NCI-H1417 treated with DMSO at 0.1 percent for 48 hours (cell line): ENCODE results near the gene EHBP1.
"Not testable (repeated sequence)": the region's sequence is repeated elsewhere in the genome, so short reads cannot be mapped to it uniquely, and the experiment has no call there.

Experiments used
- DNase-seq: peaks from one replicate; lab custom pipeline; 2025; lab: John Stamatoyannopoulos, UW

The EHBP1 gene

DNA sequence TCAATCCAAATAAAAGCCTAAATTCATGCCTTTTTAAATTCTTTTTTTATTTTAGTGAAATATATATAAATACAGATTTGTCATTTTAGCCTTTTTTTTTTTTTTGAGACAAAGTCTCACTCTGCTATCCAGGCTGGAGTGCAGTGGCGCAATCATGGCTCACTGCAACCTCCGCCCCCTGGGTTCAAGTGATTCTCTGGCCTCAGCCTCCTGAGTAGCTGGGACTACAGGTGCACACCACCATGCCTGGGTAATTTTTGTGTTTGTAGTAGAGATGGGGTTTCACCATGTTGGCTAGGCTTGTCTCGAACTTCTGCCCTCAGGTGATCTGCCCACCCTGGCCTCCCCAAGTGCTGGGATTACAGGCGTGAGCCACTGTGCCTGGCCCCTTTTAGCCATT is 368.9 kb downstream of the EHBP1 start:
- DNase-seq = not testable (repeated sequence)

DNA sequence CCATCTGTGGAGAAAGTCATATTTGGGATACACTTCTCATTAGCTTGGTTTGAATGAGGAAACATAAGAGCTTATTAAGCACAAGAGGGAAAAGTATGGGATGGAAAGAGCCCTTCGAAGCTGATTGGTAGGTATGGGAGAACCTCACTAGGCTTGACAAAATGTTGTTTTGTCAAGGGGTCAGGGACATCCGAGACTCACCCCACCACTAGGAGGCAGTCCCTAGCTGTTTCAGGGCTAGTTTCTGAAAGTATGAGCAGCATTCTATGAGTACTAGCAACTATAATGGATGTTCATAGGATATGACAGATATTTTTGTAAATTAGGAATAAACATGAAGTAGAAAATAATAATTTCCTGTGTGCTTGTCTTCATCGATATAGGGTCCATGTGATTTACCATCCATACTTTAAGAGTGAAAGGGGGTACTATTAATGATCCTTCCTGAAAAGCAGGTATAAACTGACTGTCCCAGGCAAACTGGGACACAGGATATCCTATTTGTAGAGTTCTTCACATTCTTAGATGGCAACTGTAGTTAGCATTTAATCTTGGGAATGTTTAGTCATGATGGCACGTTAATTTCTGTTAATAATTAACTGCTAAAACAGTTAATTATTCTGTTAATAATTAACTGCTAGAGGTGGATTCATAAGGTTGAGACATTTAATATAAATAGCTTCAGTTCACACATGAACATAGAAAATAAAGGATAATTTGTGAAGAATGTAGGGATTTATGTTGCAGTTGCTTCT is 373.5 kb downstream of the EHBP1 start:
- no peak for DNase-seq

DNA sequence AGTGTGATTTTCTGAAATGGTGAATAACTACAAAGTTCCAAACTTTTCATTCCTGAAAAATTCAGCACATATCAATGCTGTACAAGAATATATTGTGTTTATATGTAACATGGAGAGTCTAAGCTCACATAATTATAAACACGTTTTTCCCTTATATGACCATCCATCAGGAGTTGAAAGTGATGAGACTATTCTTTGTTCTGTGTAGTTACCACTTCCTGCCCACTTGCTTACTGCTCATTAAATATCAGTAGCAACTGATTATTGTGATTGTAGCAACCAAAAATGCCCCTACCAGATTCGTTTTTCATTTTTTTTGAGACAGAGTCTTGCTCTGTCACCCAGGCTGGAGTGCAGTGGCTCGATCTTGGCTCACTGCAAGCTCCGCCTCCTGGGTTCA is 375.9 kb downstream of the EHBP1 start:
- no peak for DNase-seq

DNA sequence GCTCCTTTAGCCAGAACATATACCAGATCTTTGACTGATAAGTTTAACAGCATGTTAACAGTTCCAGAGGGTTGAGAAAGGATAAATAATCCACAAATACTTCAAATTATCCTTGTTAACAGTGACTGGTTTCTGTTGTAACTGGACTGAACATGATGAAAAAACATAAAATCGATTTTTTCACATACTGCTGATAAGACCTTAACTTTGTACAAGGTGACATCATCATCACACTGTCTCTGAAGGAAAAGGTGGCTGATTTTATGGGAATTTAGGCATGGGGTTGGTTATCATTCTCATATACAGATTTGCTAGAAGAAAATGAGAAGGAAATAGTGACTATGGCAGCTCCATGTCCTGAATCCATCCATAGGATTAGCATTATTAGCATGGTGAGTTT is 381.2 kb downstream of the EHBP1 start:
- DNase-seq = no peak

DNA sequence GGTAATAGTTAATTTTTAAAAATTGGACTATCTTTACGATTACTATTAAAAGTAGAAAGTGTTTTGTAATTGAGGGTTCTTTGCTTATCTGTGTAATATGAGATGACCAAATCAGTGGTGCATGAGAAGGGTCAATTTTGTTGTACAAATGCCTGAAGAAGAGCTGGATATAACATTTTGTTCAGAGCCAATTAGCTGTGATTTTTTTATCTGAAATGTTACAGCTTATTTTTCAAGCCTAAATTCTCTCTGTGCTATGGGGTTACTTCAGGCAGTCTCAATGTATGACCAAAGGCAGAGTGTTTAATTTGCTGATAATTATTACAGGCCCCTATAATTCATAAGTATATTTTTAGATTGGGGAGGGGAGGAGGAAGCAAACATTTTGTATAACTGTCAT is 386.9 kb downstream of the EHBP1 start:
- DNase-seq = no peak

DNA sequence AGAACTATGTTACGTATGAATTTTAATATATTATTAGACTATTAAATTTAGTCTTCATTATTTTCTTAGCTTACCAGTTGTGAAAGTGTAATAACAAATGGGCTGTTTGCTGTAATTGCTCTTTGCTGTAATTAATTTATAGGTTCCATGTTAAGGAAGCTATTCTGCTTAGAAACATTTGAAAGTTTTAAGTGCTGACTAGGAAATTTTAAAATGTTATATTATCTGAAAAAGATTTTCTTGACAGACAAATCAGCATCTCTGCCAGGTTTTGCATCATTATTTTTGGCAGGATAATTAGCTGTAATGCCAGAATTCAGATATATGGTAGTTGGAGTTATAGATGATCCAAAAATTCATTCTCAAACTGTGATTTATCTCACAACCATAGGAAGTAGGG is 387.3 kb downstream of the EHBP1 start:
- DNase-seq = no peak

GRCh38 chr2:63093502-63093901 is 388.0 kb downstream of the EHBP1 start:
- DNase-seq = no peak
